ENCODE data around the gene CC2D2B.
A peak's percentile ranks its signal among the peaks of the same experiment; 100 is the strongest.
"Not testable (repeated sequence)": the region's sequence is repeated elsewhere in the genome, so short reads cannot be mapped to it uniquely, and the experiment has no call there.

Gene CC2D2B

GRCh38 chr10:95908450-95908849 is 675 bp downstream of the CC2D2B start:
- no peaks in the 10 kb centered on the region for H3F3A ChIP-seq (ENCODE audit: control insufficient read depth, insufficient read depth)
- peaks cover 12% of the 10 kb centered on the region for H3K4me1 ChIP-seq (ENCODE audit: control insufficient read depth, low read length)
- no peaks in the 10 kb centered on the region for H3K9me2 ChIP-seq (replicated peaks; ENCODE audit: control insufficient read depth, low read length)
- no peak for TF ChIP-seq EZH2phosphoT487 (IDR thresholded peaks at IDR 0.05; ENCODE audit: borderline replicate concordance, low read length)
- peaks cover 3% of the 10 kb centered on the region; the same call in 1 of the 2 replicates for H3K79me2 ChIP-seq (ENCODE audit: control insufficient read depth, low read length)
- no peaks in the 10 kb centered on the region for H3K9me3 ChIP-seq (ENCODE audit: control insufficient read depth, insufficient read depth, low read length)
- H3K4me2 ChIP-seq (ENCODE audit: low read length): peak overlapping the region; percentile 82
- no peak overlapping the region for H3K27ac ChIP-seq (ENCODE audit: low read depth, low read length)
- H3K36me3 ChIP-seq (ENCODE audit: control insufficient read depth, low read length): peaks cover 5% of the 10 kb centered on the region
- H3K4me3 ChIP-seq (ENCODE audit: low read length): peak overlapping the region; percentile 91
- peaks cover 7% of the 10 kb centered on the region for H3K27me3 ChIP-seq (ENCODE audit: control insufficient read depth, low read length)
- no peaks in the 10 kb centered on the region for H4K20me1 ChIP-seq (ENCODE audit: control insufficient read depth, insufficient read depth, low read depth, low read length)

GRCh38 chr10:95909561-95909960 is 1.8 kb downstream of the CC2D2B start:
- H3K4me2 ChIP-seq (ENCODE audit: low read length): no peak overlapping the region

GRCh38 chr10:95916039-95916438 is 8.3 kb downstream of the CC2D2B start:
- H3K27ac ChIP-seq (ENCODE audit: low read depth, low read length); H3F3A ChIP-seq (ENCODE audit: control insufficient read depth, insufficient read depth); H3K9me2 ChIP-seq (replicated peaks; ENCODE audit: control insufficient read depth, low read length); H3K9me3 ChIP-seq (ENCODE audit: control insufficient read depth, insufficient read depth, low read length); H3K4me3 ChIP-seq (ENCODE audit: low read length); H3K4me1 ChIP-seq (ENCODE audit: control insufficient read depth, low read length); H3K79me2 ChIP-seq (ENCODE audit: control insufficient read depth, low read length); H3K27me3 ChIP-seq (ENCODE audit: control insufficient read depth, low read length); H4K20me1 ChIP-seq (ENCODE audit: control insufficient read depth, insufficient read depth, low read depth, low read length); H3K4me2 ChIP-seq (ENCODE audit: low read length); H3K36me3 ChIP-seq (ENCODE audit: control insufficient read depth, low read length): not testable (repeated sequence)

More at GRCh38 chr10:95909561-95909960, 1.8 kb downstream of the CC2D2B start:
- H3K9me3 ChIP-seq (ENCODE audit: control insufficient read depth, insufficient read depth, low read length): no peaks in the 10 kb centered on the region
- peaks cover 3% of the 10 kb centered on the region; the same call in 1 of the 2 replicates for H3K36me3 ChIP-seq (ENCODE audit: control insufficient read depth, low read length)
- TF ChIP-seq CTCF (IDR thresholded peaks at IDR 0.05; ENCODE audit: low read depth, low read length, poor library complexity, severe bottlenecking): no peak
- no peak for TF ChIP-seq EZH2phosphoT487 (IDR thresholded peaks at IDR 0.05; ENCODE audit: borderline replicate concordance, low read length)
- H3K27ac ChIP-seq (ENCODE audit: low read depth, low read length): no peak overlapping the region
- peaks cover 7% of the 10 kb centered on the region for H3K27me3 ChIP-seq (ENCODE audit: control insufficient read depth, low read length)
- H3K9me2 ChIP-seq (replicated peaks; ENCODE audit: control insufficient read depth, low read length): no peaks in the 10 kb centered on the region
- H3K4me3 ChIP-seq (ENCODE audit: low read length): no peak overlapping the region
- H3K79me2 ChIP-seq (ENCODE audit: control insufficient read depth, low read length): peaks cover 3% of the 10 kb centered on the region; the same call in 1 of the 2 replicates
- no peaks in the 10 kb centered on the region for H3F3A ChIP-seq (ENCODE audit: control insufficient read depth, insufficient read depth)
- H3K4me1 ChIP-seq (ENCODE audit: control insufficient read depth, low read length): peaks cover 10% of the 10 kb centered on the region
- no peaks in the 10 kb centered on the region for H4K20me1 ChIP-seq (ENCODE audit: control insufficient read depth, insufficient read depth, low read depth, low read length)

GRCh38 chr10:95920798-95921426 is 13.1 kb downstream of the CC2D2B start:
- Histone ChIP-seq H3K4me3 (ENCODE audit: low read length) (no peak overlapping the region), H3K4me2 (ENCODE audit: low read length) (no peak overlapping the region), H3F3A (ENCODE audit: control insufficient read depth, insufficient read depth) (no peaks in the 10 kb centered on the region), H3K4me1 (ENCODE audit: control insufficient read depth, low read length) (no peaks in the 10 kb centered on the region), H3K27ac (ENCODE audit: low read depth, low read length) (no peak overlapping the region), H3K79me2 (ENCODE audit: control insufficient read depth, low read length) (no peaks in the 10 kb centered on the region), H3K27me3 (ENCODE audit: control insufficient read depth, low read length) (peaks cover 3% of the 10 kb centered on the region; the same call in 1 of the 2 replicates), H3K9me3 (ENCODE audit: control insufficient read depth, insufficient read depth, low read length) (no peaks in the 10 kb centered on the region), H4K20me1 (ENCODE audit: control insufficient read depth, insufficient read depth, low read depth, low read length) (no peaks in the 10 kb centered on the region), H3K36me3 (ENCODE audit: control insufficient read depth, low read length) (no peaks in the 10 kb centered on the region), H3K9me2 (replicated peaks; ENCODE audit: control insufficient read depth, low read length) (no peaks in the 10 kb centered on the region)
- TF ChIP-seq CTCF (IDR thresholded peaks at IDR 0.05; ENCODE audit: low read depth, low read length, poor library complexity, severe bottlenecking): no peak
- no peak for TF ChIP-seq EZH2phosphoT487 (IDR thresholded peaks at IDR 0.05; ENCODE audit: borderline replicate concordance, low read length)

All from DOHH2 (cell line).